Adrenal gland (tissue), 5 donors: ENCODE results near the gene TTC9B.

Experiments used
- CTCF ChIP-seq, 6 experiments: fragments of 450-650 bp in 4 of 6; fragments of 200-600 bp in 2 of 6; sonication (generic) in 1 of 6; IDR thresholded peaks; 1 replicate in 5 of 6; 2 replicates in 1 of 6; pipeline versions ENCODE4 v1.5.1 to v1.8.0; 2016 to 2021; ENCODE audit warnings: antibody characterized with exemption in 6 of 6, mild to moderate bottlenecking in 2 of 6, moderate library complexity in 1 of 6
- POLR2A ChIP-seq, 2 donors: fragments of 450-650 bp; IDR thresholded peaks; one replicate each; pipeline ENCODE4 v1.6.1; 2017; ENCODE audit warnings: antibody characterized with exemption in 2 of 2, mild to moderate bottlenecking in 2 of 2, moderate library complexity in 1 of 2
- donor health status: DM: no; HTN: no; CAD: no.

- TF ChIP-seq CTCF (IDR thresholded peaks at IDR 0.05) = no peak
- no peak for TF ChIP-seq POLR2A (IDR thresholded peaks at IDR 0.05)
Measured at GRCh38 chr19:40205760-40206159, 12.4 kb downstream of the TTC9B start.
